ENCODE data around the gene PIEZO1. TPM values are rescaled to one million over a fixed set of nuclear protein-coding genes. Genes with fewer than 3 reads are reported as not detected.

The PIEZO1 gene
- polyA plus RNA-seq, 1 of the 3 experiments (the other 2 are of a cell fraction) = 184 TPM

DNA sequence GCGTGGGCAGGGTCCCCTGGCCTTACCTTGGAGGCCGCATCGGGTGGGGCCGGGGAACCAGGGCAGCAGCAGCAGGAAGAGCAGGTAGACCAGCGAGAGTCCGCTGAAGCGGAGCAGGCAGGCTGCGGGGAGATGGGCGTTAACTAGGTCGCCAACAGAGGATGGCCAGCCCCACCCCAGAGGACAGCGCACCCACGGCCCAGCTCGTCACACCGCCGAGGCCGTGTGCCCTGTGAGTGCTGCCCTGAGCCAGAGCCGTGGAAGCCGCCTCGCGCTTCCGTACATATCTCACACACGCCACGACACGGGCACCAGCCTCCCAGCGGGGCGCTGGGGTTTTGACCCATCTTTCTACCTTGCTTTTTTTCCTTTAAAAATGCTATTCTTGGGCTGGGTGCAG, 35.7 kb downstream of the PIEZO1 start:
- Histone ChIP-seq H3K27ac (ENCODE audit: low read depth in 2 of 2, low read length in 1 of 2) (no peak overlapping the region), H2AFZ (ENCODE audit: low read depth) (no peak overlapping the region), H3K27me3 (ENCODE audit: insufficient read depth) (no peaks in the 10 kb centered on the region), H3K9me3 (no peaks in the 10 kb centered on the region), H3K4me1 (ENCODE audit: control insufficient read depth in 1 of 2, insufficient read depth in 2 of 2, low read depth in 1 of 2, low read length in 1 of 2) (no peaks in the 10 kb centered on the region; a peak in 1 of 4 replicates), H3F3A (replicated peaks; ENCODE audit: insufficient read depth) (peaks cover 4% of the 10 kb centered on the region), H3K9ac (no peak overlapping the region), H4K20me1 (ENCODE audit: insufficient read depth) (peaks cover 51% of the 10 kb centered on the region), H3K4me3 (ENCODE audit: low read depth in 2 of 2, low read length in 1 of 2) (no peak overlapping the region), H3K79me2 (ENCODE audit: insufficient read depth) (peaks cover 74% of the 10 kb centered on the region), H3K4me2 (no peak overlapping the region), H3K36me3 (replicated peaks in 1 of 2; ENCODE audit: control insufficient read depth in 1 of 2, insufficient read depth in 2 of 2, low read length in 1 of 2) (peaks cover 0 to 5% of the 10 kb centered on the region in 2 experiments), H3K9me2 (no peaks in the 10 kb centered on the region)
- CTCF ChIA-PET = interaction anchor here (1.4 to 30.9 kb wide), 2 partner anchors 9 to 418 kb away, joined by 5 to 540 read pairs; no protein-coding TSS in a partner anchor
- 95% methylated on average over 20 of the region's 26 CpGs for WGBS (ENCODE audit: low lambda C conversion rate)
- no peak for DNase-seq
- TF ChIP-seq FOSL2 (IDR thresholded peaks at IDR 0.05; ENCODE audit: borderline replicate concordance, low read depth) (no peak), GABPA (IDR thresholded peaks at IDR 0.05; ENCODE audit: low read depth) (no peak), TEAD4 (IDR thresholded peaks at IDR 0.05; ENCODE audit: borderline replicate concordance, insufficient read depth) (no peak), EZH2phosphoT487 (IDR thresholded peaks at IDR 0.05; ENCODE audit: borderline replicate concordance, low read depth) (no peak), FOXJ3 (CRISPR knock-in tag; IDR thresholded peaks at IDR 0.05) (no peak), JUND (IDR thresholded peaks at IDR 0.05) (no peak), RAD21 (IDR thresholded peaks at IDR 0.05; ENCODE audit: low read length) (no peak), YY1 (IDR thresholded peaks at IDR 0.05; ENCODE audit: low read depth) (no peak), POLR2AphosphoS5 (IDR thresholded peaks at IDR 0.05; ENCODE audit: low read depth, low read length) (no peak), MAX (IDR thresholded peaks at IDR 0.05; ENCODE audit: low read depth) (no peak), MEF2A (IDR thresholded peaks at IDR 0.05; ENCODE audit: borderline replicate concordance, low read depth) (no peak), EP300 (IDR thresholded peaks at IDR 0.05; ENCODE audit: borderline replicate concordance in 1 of 2, low read depth in 1 of 2, low read length in 1 of 2) (no peak), TAF1 (IDR thresholded peaks at IDR 0.05; ENCODE audit: borderline replicate concordance, low read depth, low read length) (no peak), MXI1 (IDR thresholded peaks at IDR 0.05; ENCODE audit: low read depth, low read length) (no peak)
- TF ChIP-seq, protein P1, sequence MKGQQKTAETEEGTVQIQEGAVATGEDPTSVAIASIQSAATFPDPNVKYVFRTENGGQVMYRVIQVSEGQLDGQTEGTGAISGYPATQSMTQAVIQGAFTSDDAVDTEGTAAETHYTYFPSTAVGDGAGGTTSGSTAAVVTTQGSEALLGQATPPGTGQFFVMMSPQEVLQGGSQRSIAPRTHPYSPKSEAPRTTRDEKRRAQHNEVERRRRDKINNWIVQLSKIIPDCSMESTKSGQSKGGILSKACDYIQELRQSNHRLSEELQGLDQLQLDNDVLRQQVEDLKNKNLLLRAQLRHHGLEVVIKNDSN (IDR thresholded peaks at IDR 0.05; ENCODE audit: borderline replicate concordance, low read depth) = no peak
- TF ChIP-seq, protein P2, sequence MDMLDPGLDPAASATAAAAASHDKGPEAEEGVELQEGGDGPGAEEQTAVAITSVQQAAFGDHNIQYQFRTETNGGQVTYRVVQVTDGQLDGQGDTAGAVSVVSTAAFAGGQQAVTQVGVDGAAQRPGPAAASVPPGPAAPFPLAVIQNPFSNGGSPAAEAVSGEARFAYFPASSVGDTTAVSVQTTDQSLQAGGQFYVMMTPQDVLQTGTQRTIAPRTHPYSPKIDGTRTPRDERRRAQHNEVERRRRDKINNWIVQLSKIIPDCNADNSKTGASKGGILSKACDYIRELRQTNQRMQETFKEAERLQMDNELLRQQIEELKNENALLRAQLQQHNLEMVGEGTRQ (IDR thresholded peaks at IDR 0.05; ENCODE audit: borderline replicate concordance, low read depth, low read length) = no peak
- POLR2A ChIA-PET = no interaction called here

DNA sequence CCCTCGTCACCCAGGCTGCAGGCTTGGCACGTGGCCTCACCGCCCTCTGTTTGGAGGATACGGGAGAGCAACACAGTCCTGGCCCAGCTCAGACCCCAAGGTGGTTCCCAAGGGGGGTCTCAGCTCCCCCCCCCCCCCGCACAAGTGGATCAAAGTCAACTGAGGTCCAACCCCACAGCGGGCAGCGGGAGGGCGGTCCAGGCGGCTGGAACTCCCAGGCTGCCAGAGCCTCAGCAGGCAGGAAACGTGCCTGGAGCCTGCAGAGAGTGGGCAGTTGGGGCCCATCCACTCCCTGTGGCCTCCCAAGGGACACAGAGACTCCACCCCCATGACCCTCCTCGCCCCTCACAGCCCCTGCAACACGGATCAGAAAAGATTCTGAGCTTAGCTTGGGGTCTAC, 36.7 kb downstream of the PIEZO1 start:
- peaks cover 4% of the 10 kb centered on the region for H3F3A ChIP-seq (replicated peaks; ENCODE audit: insufficient read depth)
- ChIA-PET CTCF (interaction anchor here (1.4 to 30.9 kb wide), 3 partner anchors 8 to 419 kb away, joined by 5 to 540 read pairs (median 540); no protein-coding TSS in a partner anchor), POLR2A (no interaction called here)
- no peak overlapping the region for H3K4me3 ChIP-seq (ENCODE audit: low read depth in 2 of 2, low read length in 1 of 2)
- H4K20me1 ChIP-seq (ENCODE audit: insufficient read depth) = peaks cover 50% of the 10 kb centered on the region
- DNase-seq = no peak
- no peak overlapping the region for H3K9ac ChIP-seq
- H3K9me2 ChIP-seq = no peaks in the 10 kb centered on the region
- 78% methylated on average over 2 of the region's 12 CpGs for WGBS (ENCODE audit: low lambda C conversion rate)
- no peaks in the 10 kb centered on the region for H3K9me3 ChIP-seq
- no peak overlapping the region for H2AFZ ChIP-seq (ENCODE audit: low read depth)
- peaks cover 0 to 3% of the 10 kb centered on the region in 2 experiments; a peak in 1 of 4 replicates for H3K4me1 ChIP-seq (ENCODE audit: control insufficient read depth in 1 of 2, insufficient read depth in 2 of 2, low read depth in 1 of 2, low read length in 1 of 2)
- H3K27me3 ChIP-seq (ENCODE audit: insufficient read depth) = no peaks in the 10 kb centered on the region
- no peak overlapping the region for H3K27ac ChIP-seq (ENCODE audit: low read depth in 2 of 2, low read length in 1 of 2)
- no peak overlapping the region for H3K4me2 ChIP-seq
- peaks cover 0 to 5% of the 10 kb centered on the region in 2 experiments for H3K36me3 ChIP-seq (replicated peaks in 1 of 2; ENCODE audit: control insufficient read depth in 1 of 2, insufficient read depth in 2 of 2, low read length in 1 of 2)
- H3K79me2 ChIP-seq (ENCODE audit: insufficient read depth) = peaks cover 72% of the 10 kb centered on the region
- TF ChIP-seq TEAD4 (IDR thresholded peaks at IDR 0.05; ENCODE audit: borderline replicate concordance, insufficient read depth) (no peak), TAF1 (IDR thresholded peaks at IDR 0.05; ENCODE audit: borderline replicate concordance, low read depth, low read length) (no peak), ELF1 (IDR thresholded peaks at IDR 0.05) (no peak), YY1 (IDR thresholded peaks at IDR 0.05; ENCODE audit: low read depth) (no peak), FOXJ3 (CRISPR knock-in tag; IDR thresholded peaks at IDR 0.05) (no peak), ZBTB33 (IDR thresholded peaks at IDR 0.05; ENCODE audit: borderline replicate concordance, low read depth) (no peak), SMC3 (IDR thresholded peaks at IDR 0.05; ENCODE audit: low read depth, low read length) (no peak), MEF2A (IDR thresholded peaks at IDR 0.05; ENCODE audit: borderline replicate concordance, low read depth) (no peak)
- TF ChIP-seq, protein P3, sequence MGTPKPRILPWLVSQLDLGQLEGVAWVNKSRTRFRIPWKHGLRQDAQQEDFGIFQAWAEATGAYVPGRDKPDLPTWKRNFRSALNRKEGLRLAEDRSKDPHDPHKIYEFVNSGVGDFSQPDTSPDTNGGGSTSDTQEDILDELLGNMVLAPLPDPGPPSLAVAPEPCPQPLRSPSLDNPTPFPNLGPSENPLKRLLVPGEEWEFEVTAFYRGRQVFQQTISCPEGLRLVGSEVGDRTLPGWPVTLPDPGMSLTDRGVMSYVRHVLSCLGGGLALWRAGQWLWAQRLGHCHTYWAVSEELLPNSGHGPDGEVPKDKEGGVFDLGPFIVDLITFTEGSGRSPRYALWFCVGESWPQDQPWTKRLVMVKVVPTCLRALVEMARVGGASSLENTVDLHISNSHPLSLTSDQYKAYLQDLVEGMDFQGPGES (IDR thresholded peaks at IDR 0.05; ENCODE audit: low read depth, low read length) = no peak

Measured in SK-N-SH (cell line).